CD4-positive, alpha-beta T cell treated with Interleukin-12 subunit alpha and Interleukin-12 subunit beta, for 1 hour (primary cell): ENCODE data around the gene AFAP1.

Source experiments
- DNase-seq: peaks from one replicate; pipeline ENCODE4 v3.0.0-alpha.2; 2020

AFAP1 gene

GRCh38 chr4:7939377-7940108, at the start of gene AFAP1:
TSS of gene AFAP1 (minus strand) at chr4:7939861. CDS start at chr4:7872078, 67,783 bp downstream.
- DNase-seq = peak; percentile 92

- DNase-seq = no peak
These were observed 48.8 kb upstream of the AFAP1 start for GRCh38 chr4:7988437-7988836.

- peak; percentile 81 for DNase-seq
These were observed 47.7 kb upstream of the AFAP1 start for GRCh38 chr4:7987148-7987989.

- no peak for DNase-seq
These were observed 46.3 kb upstream of the AFAP1 start for GRCh38 chr4:7985891-7986441.

GRCh38 chr4:7985072-7985471, 45.4 kb upstream of the AFAP1 start:
- no peak for DNase-seq

- DNase-seq = no peak
These were observed 44.7 kb upstream of the AFAP1 start for GRCh38 chr4:7984286-7984925.

GRCh38 chr4:7983296-7983695, 43.6 kb upstream of the AFAP1 start:
- no peak for DNase-seq

- no peak for DNase-seq
These were observed 42.2 kb upstream of the AFAP1 start for GRCh38 chr4:7981738-7982394.

- no peak for DNase-seq
These were observed 40.4 kb upstream of the AFAP1 start for GRCh38 chr4:7980036-7980435.

- DNase-seq = no peak
These were observed 39.9 kb upstream of the AFAP1 start for GRCh38 chr4:7979652-7979968.

- DNase-seq = no peak
These were observed 39.4 kb upstream of the AFAP1 start for GRCh38 chr4:7978907-7979651.

- DNase-seq = no peak
These were observed 38.8 kb upstream of the AFAP1 start for GRCh38 chr4:7978489-7978888.

- DNase-seq = no peak
These were observed 37.0 kb upstream of the AFAP1 start for GRCh38 chr4:7976634-7977033.

GRCh38 chr4:7976025-7976424, 36.4 kb upstream of the AFAP1 start:
- no peak for DNase-seq

- no peak for DNase-seq
These were observed 34.8 kb upstream of the AFAP1 start for GRCh38 chr4:7974425-7974824.

- DNase-seq = no peak
These were observed 33.9 kb upstream of the AFAP1 start for GRCh38 chr4:7973545-7973981.

GRCh38 chr4:7971881-7972500, 32.3 kb upstream of the AFAP1 start:
- no peak for DNase-seq

- no peak for DNase-seq
These were observed 31.5 kb upstream of the AFAP1 start for GRCh38 chr4:7971159-7971631.

- peak; percentile 5 for DNase-seq
These were observed 30.8 kb upstream of the AFAP1 start for GRCh38 chr4:7970361-7970946.

- no peak for DNase-seq
These were observed 28.7 kb upstream of the AFAP1 start for GRCh38 chr4:7968262-7968896.
